ENCODE data around the gene DHX16. TPM values are rescaled to one million over a fixed set of nuclear protein-coding genes. Genes with fewer than 3 reads are reported as not detected.

DHX16 gene
- total and polyA plus RNA-seq, 2 experiments from 2014 or later = 23.6 to 30.6 TPM

DNA sequence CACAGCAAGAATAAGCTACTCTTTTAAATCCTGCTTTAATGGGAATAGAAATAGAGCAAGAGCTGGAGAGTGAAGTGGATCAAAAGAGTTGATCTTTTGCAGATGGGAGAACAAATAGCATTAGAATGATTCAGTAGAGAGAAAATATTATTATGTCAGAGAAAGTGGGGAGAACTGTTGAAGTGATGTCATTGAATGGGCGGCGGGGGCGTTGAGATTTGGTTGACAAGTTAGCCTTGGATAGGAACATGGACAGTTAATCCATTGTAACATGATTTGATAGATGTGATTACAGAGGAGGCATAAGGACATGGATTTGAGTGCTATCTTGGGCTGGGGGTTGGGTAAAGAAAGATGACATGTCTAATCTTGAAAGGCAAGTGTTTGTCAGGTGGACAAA is 37.0 kb downstream of the DHX16 start:
- no peaks in the 10 kb centered on the region for H4K20me1 ChIP-seq (ENCODE audit: insufficient read depth)
- no peak overlapping the region for H2AFZ ChIP-seq
- no peaks in the 10 kb centered on the region for H3K27me3 ChIP-seq (replicated peaks; ENCODE audit: insufficient read depth)
- H3K9me3 ChIP-seq (ENCODE audit: low read depth) = no peaks in the 10 kb centered on the region
- H3K9me2 ChIP-seq (ENCODE audit: insufficient read depth) = no peaks in the 10 kb centered on the region
- no peaks in the 10 kb centered on the region for H3F3A ChIP-seq (ENCODE audit: insufficient read depth)
- no peak overlapping the region for H3K4me3 ChIP-seq
- no peaks in the 10 kb centered on the region for H3K79me2 ChIP-seq (ENCODE audit: insufficient read depth)
- H3K4me1 ChIP-seq (ENCODE audit: insufficient read depth) = no peaks in the 10 kb centered on the region
- no peak for DNase-seq
- H3K9ac ChIP-seq = no peak overlapping the region
- no peak overlapping the region for H3K4me2 ChIP-seq (ENCODE audit: unreplicated experiment)
- no peak overlapping the region for H3K27ac ChIP-seq
- H3K36me3 ChIP-seq (ENCODE audit: low read depth) = no peaks in the 10 kb centered on the region; the same call in 1 of the 2 replicates
- WGBS, 2 experiments (ENCODE audit: low coverage in 1 of 2, low lambda C conversion rate in 2 of 2, missing lambda C conversion rate in 2 of 2) = 95% methylated on average over 3 of the region's 3 CpGs
- in situ Hi-C loops (cut with MboI) = no loop called here
- TF ChIP-seq EZH2 (IDR thresholded peaks at IDR 0.05; ENCODE audit: insufficient read depth, poor library complexity, severe bottlenecking) (no peak), EZH2phosphoT487 (IDR thresholded peaks at IDR 0.05; ENCODE audit: insufficient read depth, low read depth) (no peak)

DNA sequence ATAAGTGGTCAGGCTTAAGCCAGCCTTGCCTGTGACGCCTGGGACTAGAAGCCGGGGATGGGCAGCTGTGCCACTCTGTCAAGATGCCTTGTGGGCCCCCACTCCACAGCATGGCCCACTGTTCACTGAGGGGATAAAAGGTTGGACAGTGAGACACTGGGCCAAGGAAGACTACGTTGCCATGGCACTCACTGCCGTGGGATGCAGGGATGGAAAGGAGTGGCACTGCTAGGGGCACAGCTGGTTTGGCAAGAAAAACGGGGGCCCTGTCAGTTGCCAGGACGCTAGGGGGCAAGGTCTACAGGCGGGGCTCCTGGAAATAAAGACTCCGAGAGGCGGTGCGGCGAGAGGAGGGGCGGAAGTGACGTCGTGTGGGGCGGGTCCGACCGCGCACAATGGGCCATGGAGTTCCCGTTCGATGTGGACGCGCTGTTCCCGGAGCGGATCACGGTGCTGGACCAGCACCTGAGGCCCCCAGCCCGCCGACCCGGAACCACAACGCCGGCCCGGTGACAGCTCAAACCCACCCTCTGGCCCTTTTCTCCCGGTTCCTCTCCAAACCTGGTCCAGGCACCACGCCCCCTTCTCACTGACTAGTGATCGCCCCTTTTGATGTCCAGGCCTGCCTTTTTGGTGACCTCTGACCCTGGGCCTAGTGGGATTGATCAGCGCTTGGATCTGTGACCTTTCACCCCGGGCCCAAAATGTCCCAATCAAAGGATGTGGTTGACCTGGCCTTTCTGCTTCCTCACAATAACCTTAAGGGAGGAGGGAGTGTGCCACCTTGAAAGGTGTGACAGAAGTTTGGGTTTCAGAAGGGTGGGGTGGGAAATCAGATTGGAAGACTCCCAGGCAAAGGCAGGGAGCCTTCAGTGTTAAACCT is 46.1 kb downstream of the DHX16 start, which contains the start of gene ATAT1:
TSS of gene ATAT1 (plus strand) at position 391 of the 883 bp plus-strand sequence.
- peak within 1 kb of the TSS; percentile 95 for H3K9ac ChIP-seq
- no peaks in the 10 kb centered on the region for H4K20me1 ChIP-seq (ENCODE audit: insufficient read depth)
- peak within 1 kb of the TSS; percentile 93 for H3K4me3 ChIP-seq
- H2AFZ ChIP-seq = peak within 1 kb of the TSS; percentile 89
- H3F3A ChIP-seq (ENCODE audit: insufficient read depth) = peaks cover 36% of the 10 kb centered on the region
- peak; percentile 90 for DNase-seq
- H3K27me3 ChIP-seq (replicated peaks; ENCODE audit: insufficient read depth) = no peaks in the 10 kb centered on the region
- peaks cover 27% of the 10 kb centered on the region for H3K79me2 ChIP-seq (ENCODE audit: insufficient read depth)
- peak within 1 kb of the TSS; percentile 59 for H3K27ac ChIP-seq
- peaks cover 12% of the 10 kb centered on the region; the same call in 1 of the 2 replicates for H3K36me3 ChIP-seq (ENCODE audit: low read depth)
- no peaks in the 10 kb centered on the region for H3K9me3 ChIP-seq (ENCODE audit: low read depth)
- in situ Hi-C loops (cut with MboI) = no loop called here
- TF ChIP-seq EZH2phosphoT487 (IDR thresholded peaks at IDR 0.05; ENCODE audit: insufficient read depth, low read depth) = no peak
- TF ChIP-seq EZH2 (IDR thresholded peaks at IDR 0.05; ENCODE audit: insufficient read depth, poor library complexity, severe bottlenecking) = no peak
- whole genome bisulfite sequencing, 2 experiments (ENCODE audit: low coverage in 1 of 2, low lambda C conversion rate in 2 of 2, missing lambda C conversion rate in 2 of 2) = 2 to 3% methylated on average over 33 to 34 of the region's 36 CpGs
- H3K9me2 ChIP-seq (ENCODE audit: insufficient read depth) = no peaks in the 10 kb centered on the region
- no peaks in the 10 kb centered on the region; the same call in 1 of the 2 replicates for H3K4me1 ChIP-seq (ENCODE audit: insufficient read depth)
- H3K4me2 ChIP-seq (ENCODE audit: unreplicated experiment) = peak within 1 kb of the TSS; percentile 98

DNA sequence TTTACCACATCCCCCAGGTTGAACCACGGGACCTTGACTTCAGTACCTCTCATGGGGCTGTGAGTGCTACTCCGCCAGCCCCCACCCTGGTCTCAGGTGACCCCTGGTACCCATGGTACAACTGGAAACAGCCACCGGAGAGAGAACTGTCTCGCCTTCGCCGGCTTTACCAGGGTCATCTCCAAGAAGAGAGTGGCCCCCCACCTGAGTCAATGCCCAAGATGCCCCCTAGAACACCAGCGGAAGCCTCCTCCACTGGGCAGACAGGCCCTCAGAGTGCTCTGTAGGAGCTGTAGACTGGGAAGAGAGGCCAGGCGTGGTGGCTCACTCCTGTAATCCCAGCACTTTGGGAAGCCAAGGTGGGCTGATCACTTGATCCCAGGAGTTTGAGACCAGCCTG is 47.3 kb downstream of the DHX16 start:
- Histone ChIP-seq H3K4me1 (ENCODE audit: insufficient read depth) (no peaks in the 10 kb centered on the region; the same call in 1 of the 2 replicates), H3K36me3 (ENCODE audit: low read depth) (peaks cover 23% of the 10 kb centered on the region), H3K27me3 (replicated peaks; ENCODE audit: insufficient read depth) (no peaks in the 10 kb centered on the region), H3K9me3 (ENCODE audit: low read depth) (no peaks in the 10 kb centered on the region), H3K79me2 (ENCODE audit: insufficient read depth) (peaks cover 38% of the 10 kb centered on the region), H3K4me2 (ENCODE audit: unreplicated experiment) (no peak overlapping the region), H3K4me3 (no peak overlapping the region), H3K9ac (no peak overlapping the region), H2AFZ (no peak overlapping the region), H4K20me1 (ENCODE audit: insufficient read depth) (no peaks in the 10 kb centered on the region), H3K27ac (no peak overlapping the region), H3K9me2 (ENCODE audit: insufficient read depth) (no peaks in the 10 kb centered on the region), H3F3A (ENCODE audit: insufficient read depth) (peaks cover 36% of the 10 kb centered on the region)
- 93 to 94% methylated on average over 8 of the region's 8 CpGs for WGBS, 2 experiments (ENCODE audit: low coverage in 1 of 2, low lambda C conversion rate in 2 of 2, missing lambda C conversion rate in 2 of 2)
- TF ChIP-seq EZH2 (IDR thresholded peaks at IDR 0.05; ENCODE audit: insufficient read depth, poor library complexity, severe bottlenecking) = no peak
- TF ChIP-seq EZH2phosphoT487 (IDR thresholded peaks at IDR 0.05; ENCODE audit: insufficient read depth, low read depth) = no peak
- in situ Hi-C loops (cut with MboI) = no loop called here
- DNase-seq = no peak

DNA sequence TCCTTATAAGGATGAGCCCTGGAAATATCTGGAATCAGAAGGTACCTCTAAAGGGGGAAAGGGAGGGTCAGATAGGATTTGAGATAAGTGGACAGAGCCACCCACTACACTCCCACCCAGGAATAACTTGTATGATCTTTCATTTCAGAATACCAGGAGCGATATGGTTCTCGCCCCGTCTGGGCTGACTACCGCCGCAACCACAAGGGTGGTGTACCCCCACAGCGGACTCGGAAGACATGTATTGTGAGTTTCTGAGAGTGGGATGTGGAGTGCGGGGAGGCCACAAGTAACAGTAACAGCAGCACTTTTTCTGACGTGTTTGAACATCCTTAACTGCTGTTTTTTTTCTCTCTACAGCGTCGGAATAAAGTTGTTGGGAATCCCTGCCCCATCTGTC is 53.2 kb downstream of the DHX16 start:
- Histone ChIP-seq H3K27me3 (replicated peaks; ENCODE audit: insufficient read depth) (no peaks in the 10 kb centered on the region), H3K4me3 (no peak overlapping the region), H3K9ac (no peak overlapping the region), H3K79me2 (ENCODE audit: insufficient read depth) (peaks cover 58% of the 10 kb centered on the region), H4K20me1 (ENCODE audit: insufficient read depth) (no peaks in the 10 kb centered on the region), H3K36me3 (ENCODE audit: low read depth) (peaks cover 40% of the 10 kb centered on the region), H3K4me2 (ENCODE audit: unreplicated experiment) (peak overlapping the region; percentile 91), H3K9me3 (ENCODE audit: low read depth) (no peaks in the 10 kb centered on the region), H3K9me2 (ENCODE audit: insufficient read depth) (no peaks in the 10 kb centered on the region), H3K4me1 (ENCODE audit: insufficient read depth) (peaks cover 12% of the 10 kb centered on the region), H2AFZ (no peak overlapping the region), H3K27ac (no peak overlapping the region), H3F3A (ENCODE audit: insufficient read depth) (peaks cover 37% of the 10 kb centered on the region)
- 98 to 99% methylated on average over 11 of the region's 11 CpGs for WGBS, 2 experiments (ENCODE audit: low coverage in 1 of 2, low lambda C conversion rate in 2 of 2, missing lambda C conversion rate in 2 of 2)
- no peak for DNase-seq
- TF ChIP-seq EZH2phosphoT487 (IDR thresholded peaks at IDR 0.05; ENCODE audit: insufficient read depth, low read depth) = no peak
- no peak for TF ChIP-seq EZH2 (IDR thresholded peaks at IDR 0.05; ENCODE audit: insufficient read depth, poor library complexity, severe bottlenecking)
- in situ Hi-C loops (cut with MboI) = no loop called here
